HG03457 (cell line): Measurements from ENCODE around the gene TRIM64.
"Not testable (repeated sequence)": the region's sequence is repeated elsewhere in the genome, so short reads cannot be mapped to it uniquely, and the experiment has no call there.

Experiments used
- ATAC-seq: cut with Tn5 transposase; IDR thresholded peaks from one replicate; pipeline ENCODE4 v1.9.1; 2021; ENCODE audit warnings: moderate number of reproducible peaks; ENCODE audit not compliant: unreplicated experiment

The TRIM64 gene, protein sequence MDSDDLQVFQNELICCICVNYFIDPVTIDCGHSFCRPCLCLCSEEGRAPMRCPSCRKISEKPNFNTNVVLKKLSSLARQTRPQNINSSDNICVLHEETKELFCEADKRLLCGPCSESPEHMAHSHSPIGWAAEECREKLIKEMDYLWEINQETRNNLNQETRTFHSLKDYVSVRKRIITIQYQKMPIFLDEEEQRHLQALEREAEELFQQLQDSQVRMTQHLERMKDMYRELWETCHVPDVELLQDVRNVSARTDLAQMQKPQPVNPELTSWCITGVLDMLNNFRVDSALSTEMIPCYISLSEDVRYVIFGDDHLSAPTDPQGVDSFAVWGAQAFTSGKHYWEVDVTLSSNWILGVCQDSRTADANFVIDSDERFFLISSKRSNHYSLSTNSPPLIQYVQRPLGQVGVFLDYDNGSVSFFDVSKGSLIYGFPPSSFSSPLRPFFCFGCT

DNA sequence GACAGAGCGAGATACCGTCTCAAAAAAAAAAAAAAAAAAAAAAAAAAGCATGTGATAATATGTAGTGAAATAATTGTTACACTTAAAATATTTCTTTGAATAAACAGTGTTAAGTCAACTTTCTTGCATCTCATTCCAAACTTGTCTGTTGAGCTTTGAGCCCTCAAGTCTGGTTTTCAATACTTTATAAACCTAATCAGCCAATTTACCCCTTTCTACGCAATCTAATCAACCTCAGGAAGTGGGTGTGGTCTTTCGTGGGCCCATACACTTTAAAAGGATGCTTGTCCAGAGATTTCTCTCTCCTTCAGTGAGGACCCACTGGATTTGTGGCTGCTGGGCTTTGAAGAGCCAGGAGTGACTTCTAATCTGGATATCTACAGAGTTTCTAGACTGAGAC is at the start of gene TRIM64:
Gene TRIM64, plus strand, starts transcription at position 301 of the 400 bp plus-strand sequence. CDS start 2,467 bp downstream, outside the sequence.
- ATAC-seq = not testable (repeated sequence)

DNA sequence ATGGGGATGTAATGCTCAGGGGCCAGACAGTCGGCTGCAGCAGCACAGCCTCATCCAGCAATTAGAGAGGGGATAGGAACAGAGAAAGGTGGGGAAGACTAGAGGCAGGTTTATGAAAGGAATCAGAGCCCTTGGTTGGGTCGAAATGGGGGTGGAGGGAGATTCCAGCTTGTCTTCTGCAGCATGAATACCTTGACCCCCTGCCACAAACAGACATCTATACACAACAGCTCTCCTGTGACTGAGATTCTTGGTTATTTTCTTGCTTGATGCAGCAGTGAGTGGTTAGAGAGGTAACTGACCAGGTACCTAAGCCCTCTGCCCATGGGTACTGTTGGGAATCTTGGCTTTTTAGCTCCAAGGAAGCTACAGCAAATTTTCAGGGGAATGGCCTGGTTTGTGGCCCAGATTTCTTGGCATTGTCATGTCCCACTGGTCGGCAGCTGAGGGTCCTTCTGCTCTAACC is 43.6 kb upstream of the TRIM64 start, which contains the start of gene TRIM49D1:
Gene TRIM49D1, minus strand, starts transcription at position 51 of the 466 bp plus-strand sequence. CDS start 4,535 bp downstream, outside the sequence.
- ATAC-seq = no peak

DNA sequence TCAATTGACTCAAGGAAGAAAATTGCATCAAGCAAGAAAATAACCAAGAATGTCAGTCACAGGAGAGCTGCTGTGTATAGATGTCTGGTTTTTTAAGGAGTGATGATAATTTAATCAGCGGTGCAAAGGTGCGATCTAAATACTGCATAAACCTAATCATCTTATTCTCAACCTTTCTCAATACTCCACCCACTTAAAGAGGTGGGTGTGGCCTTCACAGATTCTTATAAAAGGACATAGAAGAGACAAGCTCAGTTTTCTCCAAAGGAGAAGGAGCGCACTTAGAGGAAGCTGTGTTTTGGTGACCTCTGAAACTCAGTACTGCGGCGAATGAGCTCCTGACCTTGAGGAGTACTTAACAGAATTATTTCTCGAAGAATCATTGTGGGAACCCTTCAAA is 42.1 kb upstream of the TRIM64 start, which contains the start of gene TRIM49D2:
Gene TRIM49D2, plus strand, starts transcription at position 301 of the 400 bp plus-strand sequence. CDS start 2,698 bp downstream, outside the sequence.
- not testable (repeated sequence) for ATAC-seq

DNA sequence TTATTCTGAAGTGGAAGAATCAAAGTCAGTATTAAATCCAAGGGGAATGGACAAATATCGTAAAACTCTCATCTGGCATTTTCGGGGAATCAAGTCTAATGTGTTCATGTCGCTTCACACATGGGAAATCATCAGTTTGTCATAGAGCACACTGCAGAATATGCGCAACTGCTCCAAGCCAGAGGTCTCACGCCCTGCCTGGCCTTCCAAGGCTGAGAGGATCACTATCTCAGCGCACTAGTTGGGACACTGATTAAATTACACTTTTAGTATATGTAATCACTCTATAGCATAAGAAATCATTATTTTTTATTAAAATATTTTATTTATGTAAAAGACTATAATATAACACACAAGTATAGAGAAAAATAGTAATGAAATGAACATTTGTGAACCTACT is 5.0 kb upstream of the TRIM64 start:
- not testable (repeated sequence) for ATAC-seq
